GM23338 (cell line): ENCODE measurements around the gene TRIO. TPM values are rescaled to one million over a fixed set of nuclear protein-coding genes. Genes with fewer than 3 reads are reported as not detected.
A peak's percentile ranks its signal among the peaks of the same experiment; 100 is the strongest.

Experiments used
- ATAC-seq: fragments of 200-7000 bp; cut with Tn5 transposase; 3 replicates; pipeline ENCODE4 v1.9.1; 2020
- DNase-seq: peaks from one replicate; pipeline ENCODE4 v3.0.0-alpha.2; 2015; ENCODE audit warnings: low spot score
- H2AFZ ChIP-seq: fragments of 200-600 bp; sonication (generic); 2 replicates; pipeline ENCODE4 v1.8.0; 2016; ENCODE audit warnings: antibody characterized with exemption, mild to moderate bottlenecking, moderate library complexity
- H3F3A ChIP-seq: fragments of 200-600 bp; sonication (generic); replicated peaks from 2 replicates; pipeline ENCODE4 v1.8.0; 2017; ENCODE audit warnings: antibody characterized with exemption, mixed run types, low read depth
- H3K27ac ChIP-seq: fragments of 200-600 bp; sonication (generic); 2 replicates; pipeline ENCODE4 v1.6.1; 2016; ENCODE audit warnings: low read depth
- H3K27me3 ChIP-seq: fragments of 200-600 bp; sonication (generic); 2 replicates; pipeline ENCODE4 v1.8.0; 2016; ENCODE audit warnings: mild to moderate bottlenecking, mixed run types, moderate library complexity; ENCODE audit not compliant: insufficient read depth
- H3K36me3 ChIP-seq: fragments of 200-600 bp; sonication (generic); 2 replicates; pipeline ENCODE4 v1.8.0; 2016; ENCODE audit warnings: mild to moderate bottlenecking; ENCODE audit not compliant: insufficient read depth
- H3K4me1 ChIP-seq: fragments of 200-600 bp; sonication (generic); 2 replicates; pipeline ENCODE4 v1.8.0; 2016; ENCODE audit warnings: mild to moderate bottlenecking, moderate library complexity; ENCODE audit not compliant: insufficient read depth
- H3K4me2 ChIP-seq: fragments of 200-600 bp; sonication (generic); 2 replicates; pipeline ENCODE4 v1.7.1; 2017; ENCODE audit warnings: mixed run types
- H3K4me3 ChIP-seq: fragments of 200-600 bp; sonication (generic); 2 replicates; pipeline ENCODE4 v1.6.1; 2016; ENCODE audit warnings: mixed run types
- H3K79me2 ChIP-seq: fragments of 200-600 bp; sonication (generic); replicated peaks from 2 replicates; pipeline ENCODE4 v1.8.0; 2017; ENCODE audit warnings: mild to moderate bottlenecking; ENCODE audit not compliant: insufficient read depth
- H3K9me2 ChIP-seq: fragments of 200-600 bp; sonication (generic); 2 replicates; pipeline ENCODE4 v1.8.0; 2017; ENCODE audit not compliant: insufficient read depth
- H4K20me1 ChIP-seq: fragments of 200-600 bp; sonication (generic); replicated peaks from 2 replicates; pipeline ENCODE4 v1.8.0; 2017; ENCODE audit warnings: mild to moderate bottlenecking; ENCODE audit not compliant: insufficient read depth
- H3K27ac Mint-ChIP-seq: 2 replicates; pipeline ENCODE4 v1.8.0; 2020; ENCODE audit warnings: inconsistent platforms, mild to moderate bottlenecking, moderate library complexity, mixed read lengths
- H3K27me3 Mint-ChIP-seq: 3 replicates; pipeline ENCODE4 v1.8.0; 2022; ENCODE audit warnings: low read depth, mild to moderate bottlenecking, moderate library complexity, mixed read lengths, inconsistent platforms; ENCODE audit not compliant: insufficient read depth, poor library complexity
- H3K36me3 Mint-ChIP-seq: 3 replicates; pipeline ENCODE4 v1.8.0; 2021; ENCODE audit warnings: low read depth, mild to moderate bottlenecking, inconsistent platforms, moderate library complexity, mixed read lengths
- H3K4me1 Mint-ChIP-seq: 3 replicates; pipeline ENCODE4 v1.8.0; 2020; ENCODE audit warnings: mild to moderate bottlenecking, inconsistent platforms, mixed read lengths
- H3K4me3 Mint-ChIP-seq: 3 replicates; pipeline ENCODE4 v1.8.0; 2021; ENCODE audit warnings: moderate library complexity, mild to moderate bottlenecking, inconsistent platforms, mixed read lengths
- H3K9me3 Mint-ChIP-seq: 3 replicates; pipeline ENCODE4 v1.8.0; 2020; ENCODE audit warnings: moderate library complexity, mild to moderate bottlenecking, inconsistent platforms, mixed read lengths
- CTCF ChIP-seq, 2 experiments: fragments of 200-600 bp in 1 of 2; sonication (generic) in 1 of 2; conservative IDR thresholded peaks; 2 replicates each; pipeline versions ENCODE4 v1.5.1 to v1.6.1; 2016 to 2017; ENCODE audit warnings: antibody characterized with exemption in 2 of 2, low read depth in 2 of 2, mild to moderate bottlenecking in 2 of 2, moderate library complexity in 1 of 2
- JUNB ChIP-seq: IDR thresholded peaks from one replicate; pipeline ENCODE4 v1.6.1; 2016; ENCODE audit warnings: antibody characterized with exemption; ENCODE audit not compliant: unreplicated experiment
- REST ChIP-seq: IDR thresholded peaks from one replicate; pipeline ENCODE4 v1.6.1; 2018; ENCODE audit warnings: antibody characterized with exemption; ENCODE audit not compliant: unreplicated experiment
- ZNF114 ChIP-seq: fragments of 250-450 bp; sonication (Bioruptor Pico); IDR thresholded peaks from 2 replicates; pipeline ENCODE4 v1.5.0; 2020; ENCODE audit warnings: mild to moderate bottlenecking, moderate library complexity
- ZNF331 ChIP-seq: fragments of 250-450 bp; sonication (Bioruptor Pico); IDR thresholded peaks from 2 replicates; pipeline ENCODE4 v1.5.0; 2020; ENCODE audit warnings: low read depth, mild to moderate bottlenecking, moderate library complexity
- ZNF462 ChIP-seq: fragments of 250-450 bp; sonication (Bioruptor Pico); IDR thresholded peaks from 2 replicates; pipeline ENCODE4 v1.5.0; 2020; ENCODE audit warnings: mild to moderate bottlenecking, moderate library complexity
- polyA plus RNA-seq: library from polyadenylated mRNA; unstranded; fragments of >200 nt; fragmentation: Nextera tagmentation; extraction: Ambion mirVana; gene quantifications from 2 replicates; pipeline ENCODE4 v1.2.1, GENCODE V29; 2016
- total RNA-seq: library from RNA; depleted of rRNA; stranded (reverse); fragments of >200 nt; shearing (Covaris generic); gene quantifications from 2 replicates; pipeline ENCODE4 v1.2.3, GENCODE V29; 2014

Gene TRIO
- total and polyA plus RNA-seq, 2 experiments from 2014 or later: 13.8 to 113 TPM

- TF ChIP-seq ZNF331 (no peak), ZNF114 (CRISPR knock-in tag) (no peak), JUNB (no peak), ZNF462 (CRISPR knock-in tag) (0 out of 2 replicates have a peak, but pooled peaks have one; percentile 25)
These were observed 126.3 kb downstream of the TRIO start (continued) for GRCh38 chr5:14269395-14269794.

GRCh38 chr5:14270209-14270702 is 127.1 kb downstream of the TRIO start:
- Histone ChIP-seq H4K20me1 (no peaks in the 10 kb centered on the region), H3K36me3 (no peaks in the 10 kb centered on the region), H3K79me2 (peaks cover 78% of the 10 kb centered on the region), H3K4me1 (peaks cover 43% of the 10 kb centered on the region), H2AFZ (no peak overlapping the region), H3K9me2 (no peaks in the 10 kb centered on the region), H3K4me3 (no peak overlapping the region), H3K27ac (peak overlapping the region; percentile 98), H3F3A (peaks cover 5% of the 10 kb centered on the region; the same call in 1 of the 2 replicates), H3K27me3 (no peaks in the 10 kb centered on the region), H3K4me2 (peak overlapping the region; percentile 66)
- peak overlapping the region; percentile 94; the same call in 1 of the 2 replicates for H3K27ac Mint-ChIP-seq
- ATAC-seq (peak; percentile 78), DNase-seq (peak; percentile 88)
- peak; percentile 79 to 97 for TF ChIP-seq CTCF (conservative IDR thresholded peaks at IDR 0.05; ENCODE audit: low read depth in 2 of 2)
- no peak for TF ChIP-seq REST
- H3K4me3 Mint-ChIP-seq: no peak overlapping the region
- H3K36me3 Mint-ChIP-seq: no peaks in the 10 kb centered on the region
- H3K27me3 Mint-ChIP-seq: peaks cover 3% of the 10 kb centered on the region
- no peaks in the 10 kb centered on the region for H3K9me3 Mint-ChIP-seq
- peaks cover 56% of the 10 kb centered on the region for H3K4me1 Mint-ChIP-seq
